ENCODE results near the gene KIAA1328.

DNA sequence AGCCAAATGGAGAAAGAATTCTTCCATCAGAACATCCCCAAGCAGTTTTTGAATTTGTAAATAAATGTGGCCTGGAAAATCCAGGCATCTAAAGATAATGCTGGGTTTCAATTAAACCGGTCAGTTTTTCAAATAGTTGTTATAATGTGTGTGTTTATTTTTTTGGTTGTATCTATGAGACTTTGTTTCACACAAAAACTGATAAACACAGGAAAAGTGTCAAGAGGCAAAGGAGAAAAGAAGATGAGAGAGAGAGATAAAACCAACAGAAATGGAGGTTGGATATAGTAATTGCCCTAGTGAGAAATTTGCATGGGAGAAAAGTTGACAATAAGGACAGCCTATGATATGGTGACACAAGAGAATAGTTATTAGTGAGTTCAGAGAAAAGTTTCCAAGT is 68.3 kb downstream of the KIAA1328 start:
- TF ChIP-seq EZH2phosphoT487 (IDR thresholded peaks at IDR 0.05; ENCODE audit: insufficient read depth, low read depth) (no peak), EZH2 (IDR thresholded peaks at IDR 0.05; ENCODE audit: insufficient read depth, poor library complexity, severe bottlenecking) (no peak)
